ENCODE data around the gene RARB. TPM values are rescaled to one million over a fixed set of nuclear protein-coding genes. Genes with fewer than 3 reads are reported as not detected.

The RARB gene
- total RNA-seq, 1 experiment from 2014 or later: not detected

DNA sequence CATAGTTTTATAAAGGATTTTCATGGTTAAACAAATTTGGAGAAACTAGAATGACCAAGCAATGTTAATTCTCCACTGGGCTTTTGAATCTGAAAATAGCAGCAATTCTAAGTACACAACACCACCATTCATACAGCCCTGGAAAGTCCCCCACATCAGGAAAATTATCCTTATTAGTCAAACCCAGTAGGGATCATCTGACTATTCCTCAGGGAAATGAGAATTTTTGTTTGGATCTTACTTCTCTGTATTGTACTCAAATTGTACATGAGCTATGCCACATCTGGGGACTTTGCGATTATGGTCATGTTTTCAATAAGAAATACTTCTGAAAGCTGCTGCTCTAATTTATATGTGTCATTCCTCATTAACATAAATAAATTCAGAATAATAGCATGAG is 46.0 kb downstream of the RARB start:
- CTCF ChIA-PET: no interaction called here
- intact Hi-C loops (cut with micrococcal nuclease): no loop called here
- Histone ChIP-seq H3K4me1 (ENCODE audit: insufficient read depth, low read length) (no peaks in the 10 kb centered on the region), H3F3A (ENCODE audit: low read length, unreplicated experiment) (no peaks in the 10 kb centered on the region), H3K4me2 (ENCODE audit: low read length) (no peak overlapping the region), H3K9ac (ENCODE audit: low read length) (no peak overlapping the region), H3K27me3 (ENCODE audit: low read length) (no peaks in the 10 kb centered on the region), H3K27ac (ENCODE audit: low read length) (no peak overlapping the region), H4K20me1 (ENCODE audit: low read length) (no peaks in the 10 kb centered on the region), H3K36me3 (ENCODE audit: low read depth, low read length) (no peaks in the 10 kb centered on the region), H3K79me2 (ENCODE audit: low read length) (no peaks in the 10 kb centered on the region), H3K4me3 (ENCODE audit: low read length) (no peak overlapping the region), H3K9me2 (replicated peaks; ENCODE audit: low read length) (no peaks in the 10 kb centered on the region), H2AFZ (ENCODE audit: low read length) (no peak overlapping the region), H3K9me3 (ENCODE audit: low read length) (no peaks in the 10 kb centered on the region)
- POLR2A ChIA-PET (ENCODE audit: unreplicated experiment): no interaction called here
- TF ChIP-seq, protein P1, sequence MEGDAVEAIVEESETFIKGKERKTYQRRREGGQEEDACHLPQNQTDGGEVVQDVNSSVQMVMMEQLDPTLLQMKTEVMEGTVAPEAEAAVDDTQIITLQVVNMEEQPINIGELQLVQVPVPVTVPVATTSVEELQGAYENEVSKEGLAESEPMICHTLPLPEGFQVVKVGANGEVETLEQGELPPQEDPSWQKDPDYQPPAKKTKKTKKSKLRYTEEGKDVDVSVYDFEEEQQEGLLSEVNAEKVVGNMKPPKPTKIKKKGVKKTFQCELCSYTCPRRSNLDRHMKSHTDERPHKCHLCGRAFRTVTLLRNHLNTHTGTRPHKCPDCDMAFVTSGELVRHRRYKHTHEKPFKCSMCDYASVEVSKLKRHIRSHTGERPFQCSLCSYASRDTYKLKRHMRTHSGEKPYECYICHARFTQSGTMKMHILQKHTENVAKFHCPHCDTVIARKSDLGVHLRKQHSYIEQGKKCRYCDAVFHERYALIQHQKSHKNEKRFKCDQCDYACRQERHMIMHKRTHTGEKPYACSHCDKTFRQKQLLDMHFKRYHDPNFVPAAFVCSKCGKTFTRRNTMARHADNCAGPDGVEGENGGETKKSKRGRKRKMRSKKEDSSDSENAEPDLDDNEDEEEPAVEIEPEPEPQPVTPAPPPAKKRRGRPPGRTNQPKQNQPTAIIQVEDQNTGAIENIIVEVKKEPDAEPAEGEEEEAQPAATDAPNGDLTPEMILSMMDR (conservative IDR thresholded peaks at IDR 0.05; ENCODE audit: low read depth, low read length): no peak
- no TSS peak for BruUV-seq (replicated peaks)
- DNase-seq: no peak
- no peak for ATAC-seq

DNA sequence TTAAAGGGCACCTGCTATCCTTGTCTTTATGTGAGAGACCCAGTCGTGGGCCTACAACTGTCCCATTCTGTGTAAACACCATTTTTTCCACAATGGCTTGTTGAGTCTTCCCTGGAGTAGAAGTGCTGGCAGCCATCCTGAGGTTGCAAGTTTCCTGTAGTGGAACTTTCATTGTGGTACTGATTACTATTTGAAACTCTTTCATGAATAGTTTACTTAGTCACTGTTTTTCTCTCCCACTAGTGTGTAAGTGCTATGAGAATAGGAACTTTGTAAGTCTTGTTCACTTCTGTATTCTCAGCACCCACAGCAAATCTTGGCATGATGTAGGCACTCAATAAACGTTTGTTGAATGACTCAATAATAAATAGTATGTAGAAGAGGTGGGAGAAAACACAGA is 48.6 kb downstream of the RARB start:
- BruUV-seq (replicated peaks): no TSS peak
- Histone ChIP-seq H2AFZ (ENCODE audit: low read length) (no peak overlapping the region), H3F3A (ENCODE audit: low read length, unreplicated experiment) (no peaks in the 10 kb centered on the region), H3K27ac (ENCODE audit: low read length) (no peak overlapping the region), H3K27me3 (ENCODE audit: low read length) (peaks cover 4% of the 10 kb centered on the region; the same call in 1 of the 2 replicates), H3K4me1 (ENCODE audit: insufficient read depth, low read length) (no peaks in the 10 kb centered on the region), H3K79me2 (ENCODE audit: low read length) (no peaks in the 10 kb centered on the region), H3K9ac (ENCODE audit: low read length) (no peak overlapping the region), H3K4me2 (ENCODE audit: low read length) (no peak overlapping the region), H3K9me3 (ENCODE audit: low read length) (no peaks in the 10 kb centered on the region), H4K20me1 (ENCODE audit: low read length) (no peaks in the 10 kb centered on the region), H3K9me2 (replicated peaks; ENCODE audit: low read length) (no peaks in the 10 kb centered on the region), H3K4me3 (ENCODE audit: low read length) (no peak overlapping the region), H3K36me3 (ENCODE audit: low read depth, low read length) (no peaks in the 10 kb centered on the region)
- no peak for DNase-seq
- no peak for ATAC-seq
- POLR2A ChIA-PET (ENCODE audit: unreplicated experiment): no interaction called here
- TF ChIP-seq, protein P1 (conservative IDR thresholded peaks at IDR 0.05; ENCODE audit: low read depth, low read length): no peak
- TF ChIP-seq EZH2phosphoT487 (IDR thresholded peaks at IDR 0.05; ENCODE audit: borderline replicate concordance, low read length): no peak
- no peak for TF ChIP-seq EZH2 (IDR thresholded peaks at IDR 0.05; ENCODE audit: low read length, unreplicated experiment)
- CTCF ChIA-PET: no interaction called here
- intact Hi-C loops (cut with micrococcal nuclease): no loop called here

DNA sequence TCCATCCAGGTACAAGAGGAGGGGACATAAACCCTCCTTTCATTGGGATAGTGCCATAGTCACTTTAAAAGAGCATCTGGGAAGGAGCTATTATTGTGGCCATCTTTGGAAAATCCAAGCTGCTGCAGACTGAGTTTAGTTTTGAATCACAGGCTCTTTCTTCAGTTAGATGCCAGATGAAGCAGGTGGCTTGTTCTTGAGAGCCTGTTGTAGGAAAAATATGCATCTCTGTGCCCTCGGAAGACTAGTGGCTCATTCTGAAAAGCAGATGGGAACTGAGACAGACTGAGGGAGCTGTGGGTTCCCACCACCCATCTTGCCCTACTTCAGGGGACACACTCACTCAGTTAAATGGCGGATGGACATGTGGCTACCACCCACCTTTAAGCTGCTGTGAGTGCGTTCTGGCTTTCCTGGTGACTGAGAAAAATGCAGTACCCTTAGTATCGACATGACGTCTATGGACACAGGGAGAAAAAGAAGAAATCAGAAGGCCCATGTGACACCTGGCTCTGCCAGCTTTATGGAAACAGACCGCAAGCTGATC is 50.2 kb downstream of the RARB start:
- Histone ChIP-seq H3K27ac (ENCODE audit: low read length) (no peak overlapping the region), H3K27me3 (ENCODE audit: low read length) (peaks cover 15% of the 10 kb centered on the region; the same call in 1 of the 2 replicates), H2AFZ (ENCODE audit: low read length) (no peak overlapping the region), H3K4me3 (ENCODE audit: low read length) (no peak overlapping the region), H3F3A (ENCODE audit: low read length, unreplicated experiment) (no peaks in the 10 kb centered on the region), H3K79me2 (ENCODE audit: low read length) (no peaks in the 10 kb centered on the region), H3K9ac (ENCODE audit: low read length) (no peak overlapping the region), H3K4me2 (ENCODE audit: low read length) (no peak overlapping the region), H3K36me3 (ENCODE audit: low read depth, low read length) (no peaks in the 10 kb centered on the region), H3K9me3 (ENCODE audit: low read length) (no peaks in the 10 kb centered on the region), H3K9me2 (replicated peaks; ENCODE audit: low read length) (no peaks in the 10 kb centered on the region), H3K4me1 (ENCODE audit: insufficient read depth, low read length) (no peaks in the 10 kb centered on the region), H4K20me1 (ENCODE audit: low read length) (no peaks in the 10 kb centered on the region)
- CTCF ChIA-PET: no interaction called here
- ATAC-seq: no peak
- no peak for DNase-seq
- TF ChIP-seq EZH2 (IDR thresholded peaks at IDR 0.05; ENCODE audit: low read length, unreplicated experiment): no peak
- TF ChIP-seq, protein P1 (conservative IDR thresholded peaks at IDR 0.05; ENCODE audit: low read depth, low read length): no peak
- TF ChIP-seq EZH2phosphoT487 (IDR thresholded peaks at IDR 0.05; ENCODE audit: borderline replicate concordance, low read length): no peak
- BruUV-seq (replicated peaks): no TSS peak
- intact Hi-C loops (cut with micrococcal nuclease): no loop called here
- POLR2A ChIA-PET (ENCODE audit: unreplicated experiment): no interaction called here

Measured in PC-3 (cell line).